Muscle of leg (tissue), 11 donors: ENCODE measurements around the gene SLC52A1. TPM values are rescaled to one million over a fixed set of nuclear protein-coding genes. Genes with fewer than 3 reads are reported as not detected.
A peak's percentile ranks its signal among the peaks of the same experiment; 100 is the strongest.

Experiments used
- DNase-seq: peaks from one replicate; pipeline ENCODE4 v3.0.0; 2013
- H3K27ac ChIP-seq: one replicate; pipeline ENCODE4 v1.5.1; 2013; ENCODE audit warnings: mild to moderate bottlenecking, low read length, control low read depth
- H3K27me3 ChIP-seq: one replicate; pipeline ENCODE4 v1.6.1; 2013; ENCODE audit warnings: low read length; ENCODE audit not compliant: control insufficient read depth, insufficient read depth
- H3K36me3 ChIP-seq: one replicate; pipeline ENCODE4 v1.6.1; 2013; ENCODE audit warnings: low read length; ENCODE audit not compliant: control insufficient read depth, insufficient read depth
- H3K4me1 ChIP-seq: one replicate; pipeline ENCODE4 v1.6.1; 2013; ENCODE audit warnings: low read length; ENCODE audit not compliant: control insufficient read depth, insufficient read depth
- H3K4me3 ChIP-seq: one replicate; pipeline ENCODE4 v1.5.1; 2013; ENCODE audit warnings: low read length, control low read depth
- H3K9me3 ChIP-seq: replicated peaks from 2 replicates; pipeline ENCODE4 v1.6.1; 2013; ENCODE audit warnings: low read depth, low read length; ENCODE audit not compliant: control insufficient read depth
- WGBS: methylation state at CpG from one replicate; pipeline ENCODE4 v1.1.5; 2013; ENCODE audit warnings: missing lambda C conversion rate; ENCODE audit not compliant: insufficient coverage; 5-methylcytosine and 5-hydroxymethylcytosine counted together
- polyA plus RNA-seq, 8 donors: library from polyadenylated mRNA; unstranded; fragments of 120-200 nt; gene quantifications; one replicate each; pipeline versions ENCODE4 v1.2.1 to v1.2.3, GENCODE V29; 2013; ENCODE audit warnings: inconsistent platforms in 1 of 8, low replicate concordance in 1 of 8; ENCODE audit not compliant: insufficient read length in 8 of 8, insufficient read depth in 1 of 8
- total RNA-seq: library from RNA; stranded (reverse); fragments of 120-200 nt; gene quantifications from one replicate; pipeline ENCODE4 v1.2.4, GENCODE V29; 2013

The SLC52A1 gene
- total and polyA plus RNA-seq, 9 donors: 0.04 to 0.31 (median 0.11) TPM; not detected in 1

DNA sequence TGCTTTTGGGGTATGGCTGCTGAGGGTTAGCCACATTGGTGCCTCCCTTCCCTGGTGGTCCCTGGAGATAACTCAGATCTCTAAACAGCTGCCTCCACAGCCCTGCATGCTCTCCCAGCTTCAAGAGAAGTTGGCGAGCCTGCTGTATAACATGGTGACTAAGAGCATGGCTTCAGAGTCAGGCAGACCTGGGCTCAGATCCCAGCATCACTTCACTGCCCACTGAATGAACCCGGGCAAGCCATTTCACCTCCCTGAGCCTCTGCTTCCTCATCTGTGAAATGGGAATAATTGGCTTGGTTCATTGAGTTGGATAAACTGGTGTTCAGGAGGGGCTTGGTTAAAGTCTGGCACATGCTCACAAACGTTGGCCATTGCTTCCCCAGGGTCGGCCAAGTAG, 20.9 kb downstream of the SLC52A1 start:
- H3K4me3 ChIP-seq: no peak overlapping the region
- no peak for DNase-seq
- H3K27ac ChIP-seq: no peak overlapping the region
- H3K4me1 ChIP-seq: no peaks in the 10 kb centered on the region
- H3K36me3 ChIP-seq: peaks cover 71% of the 10 kb centered on the region
- WGBS: 80% methylated on average over 3 of the region's 4 CpGs
- no peaks in the 10 kb centered on the region for H3K27me3 ChIP-seq
- H3K9me3 ChIP-seq: no peaks in the 10 kb centered on the region

DNA sequence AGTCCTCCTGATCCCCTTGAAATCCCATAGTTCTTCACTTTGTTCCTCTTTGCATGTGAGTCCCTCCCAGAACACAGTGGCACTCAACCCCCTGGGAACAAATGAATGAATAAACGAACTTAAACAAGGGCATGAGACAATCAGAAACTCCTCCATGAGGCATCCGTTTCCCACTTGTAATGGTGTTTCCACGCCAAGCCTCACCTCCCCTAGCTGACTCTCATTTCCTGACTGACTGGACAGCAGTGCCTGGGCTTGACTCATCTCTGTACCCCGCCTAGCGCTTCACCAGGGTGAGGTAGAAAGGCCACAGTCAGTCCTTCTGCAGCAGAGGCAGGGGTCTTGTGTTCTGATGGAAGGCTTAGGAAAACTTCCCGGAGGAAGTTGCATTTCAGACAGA, 23.3 kb downstream of the SLC52A1 start:
- Histone ChIP-seq H3K36me3 (peaks cover 76% of the 10 kb centered on the region), H3K27me3 (no peaks in the 10 kb centered on the region), H3K4me1 (no peaks in the 10 kb centered on the region), H3K9me3 (no peaks in the 10 kb centered on the region), H3K27ac (no peak overlapping the region), H3K4me3 (no peak overlapping the region)
- DNase-seq: no peak
- WGBS: 100% methylated on average over 2 of the region's 6 CpGs

DNA sequence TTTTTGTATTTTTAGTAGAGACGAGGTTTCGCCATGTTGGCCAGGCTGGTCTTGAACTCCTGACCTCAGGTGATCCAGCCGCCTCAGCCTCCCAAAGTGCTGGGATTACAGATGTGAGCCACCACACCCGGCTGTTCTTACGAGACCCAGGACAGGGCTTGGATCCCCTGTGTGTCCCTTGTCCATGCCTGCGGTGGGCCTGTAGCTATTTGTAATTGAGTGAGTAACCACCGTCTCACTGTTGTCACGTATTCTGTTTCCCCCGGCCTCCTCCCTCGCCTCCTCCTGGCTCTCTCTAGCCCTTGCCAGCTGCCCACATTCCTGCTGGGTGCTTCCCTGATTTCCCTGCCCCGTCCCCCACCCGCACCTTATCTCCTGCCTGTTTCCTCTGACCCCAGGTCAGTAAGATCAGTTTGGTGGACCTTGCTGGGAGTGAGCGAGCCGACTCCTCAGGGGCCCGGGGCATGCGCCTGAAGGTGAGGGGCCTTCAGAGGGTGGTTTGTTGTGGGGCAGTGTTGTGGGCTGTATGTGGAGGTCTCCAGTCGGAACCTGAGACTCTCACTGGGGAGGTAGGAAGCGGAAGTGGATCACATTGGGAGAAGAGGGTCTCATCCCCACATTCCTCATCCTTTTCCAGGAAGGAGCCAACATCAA, 31.9 kb downstream of the SLC52A1 start:
- H3K36me3 ChIP-seq: peaks cover 69% of the 10 kb centered on the region
- H3K27ac ChIP-seq: no peak overlapping the region
- WGBS: 85% methylated on average over 11 of the region's 18 CpGs
- no peak for DNase-seq
- no peaks in the 10 kb centered on the region for H3K27me3 ChIP-seq
- H3K4me3 ChIP-seq: no peak overlapping the region
- no peaks in the 10 kb centered on the region for H3K9me3 ChIP-seq
- peaks cover 27% of the 10 kb centered on the region for H3K4me1 ChIP-seq

DNA sequence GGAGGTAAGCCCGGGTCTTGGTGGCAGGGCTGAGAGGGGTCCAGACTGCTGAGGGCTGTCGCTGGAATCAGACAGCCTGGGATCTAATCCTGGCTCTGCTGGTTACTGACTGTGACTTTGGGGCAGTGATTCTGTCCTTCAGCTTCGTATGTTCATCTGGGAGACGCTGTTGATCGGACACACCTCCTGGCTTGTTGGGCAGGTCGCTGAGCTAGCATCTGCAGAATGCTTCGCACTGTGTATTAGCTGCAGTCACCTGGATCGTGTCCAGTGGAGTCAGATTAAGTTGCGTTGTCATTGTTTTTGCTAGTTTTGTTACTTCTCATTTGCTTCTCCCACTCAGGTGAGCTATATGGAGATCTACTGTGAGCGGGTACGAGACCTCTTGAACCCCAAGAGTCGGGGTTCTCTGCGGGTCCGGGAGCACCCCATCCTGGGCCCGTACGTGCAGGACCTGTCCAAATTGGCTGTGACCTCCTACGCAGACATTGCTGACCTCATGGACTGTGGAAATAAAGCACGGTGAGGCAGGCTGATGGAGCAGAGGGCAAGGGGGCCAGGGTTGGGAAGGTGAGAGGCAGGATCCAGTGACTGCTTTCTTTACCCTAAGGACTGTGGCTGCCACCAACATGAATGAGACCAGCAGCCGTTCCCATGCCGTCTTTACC, 33.0 kb downstream of the SLC52A1 start:
- Histone ChIP-seq H3K27me3 (no peaks in the 10 kb centered on the region), H3K9me3 (no peaks in the 10 kb centered on the region), H3K27ac (no peak overlapping the region), H3K36me3 (peaks cover 58% of the 10 kb centered on the region), H3K4me1 (peaks cover 27% of the 10 kb centered on the region), H3K4me3 (no peak overlapping the region)
- WGBS: 83% methylated on average over 17 of the region's 20 CpGs
- no peak for DNase-seq

DNA sequence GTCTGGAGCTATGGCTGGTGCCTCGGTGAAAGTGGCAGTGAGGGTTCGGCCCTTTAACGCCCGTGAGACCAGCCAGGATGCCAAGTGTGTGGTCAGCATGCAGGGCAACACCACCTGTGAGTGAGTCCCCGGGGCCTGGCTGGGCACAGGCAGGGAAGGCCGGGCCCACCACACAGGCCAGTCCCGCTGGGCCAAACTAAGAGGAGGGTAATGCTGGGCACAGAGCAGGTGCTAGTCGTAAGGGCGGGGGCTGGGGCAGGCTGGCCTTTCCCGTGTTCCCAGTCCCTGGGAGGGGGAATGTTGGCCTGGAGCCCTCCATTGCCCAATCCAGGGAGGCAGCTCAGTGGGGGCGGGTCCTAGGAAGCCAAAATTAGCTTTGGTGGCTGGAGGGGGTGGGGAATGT, 35.0 kb downstream of the SLC52A1 start:
- H3K9me3 ChIP-seq: no peaks in the 10 kb centered on the region
- no peaks in the 10 kb centered on the region for H3K27me3 ChIP-seq
- H3K4me1 ChIP-seq: peaks cover 35% of the 10 kb centered on the region
- peaks cover 46% of the 10 kb centered on the region for H3K36me3 ChIP-seq
- H3K27ac ChIP-seq: peak overlapping the region; percentile 65
- 73% methylated on average over 11 of the region's 11 CpGs for WGBS
- peak; percentile 74 for DNase-seq
- peak overlapping the region; percentile 85 for H3K4me3 ChIP-seq

DNA sequence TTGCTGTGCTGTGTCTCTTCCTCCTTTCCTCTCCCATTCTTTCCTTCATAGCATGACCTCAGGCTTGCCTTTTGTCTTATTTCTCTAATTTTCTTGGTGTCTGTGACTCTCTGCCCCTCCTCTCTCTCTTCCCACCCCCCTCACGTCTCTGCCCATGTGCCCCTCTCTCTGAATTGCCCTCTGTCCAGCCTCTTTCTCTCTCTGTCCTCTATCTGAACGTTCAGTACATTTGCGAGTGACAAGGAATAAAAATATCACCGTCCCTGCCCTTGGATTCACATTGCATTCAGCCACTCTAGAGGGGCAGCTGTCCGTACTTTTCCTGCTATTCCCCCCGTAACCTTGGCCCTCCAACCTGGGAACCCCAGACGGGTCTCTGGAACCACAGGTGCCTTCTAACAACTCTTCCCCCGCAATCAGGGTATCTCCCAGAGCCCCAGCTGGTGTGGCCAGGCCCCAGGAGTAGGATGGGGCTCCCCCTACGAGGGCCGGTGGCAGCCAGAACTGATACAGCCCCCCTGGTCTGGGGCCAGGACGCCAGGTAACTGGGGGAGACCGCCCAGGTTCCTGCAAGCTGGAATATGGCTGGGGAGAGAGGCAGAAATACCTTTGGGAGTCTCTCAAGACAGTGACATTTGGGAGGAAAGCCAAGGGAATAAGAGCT, 35.7 kb downstream of the SLC52A1 start:
- Histone ChIP-seq H3K36me3 (peaks cover 40% of the 10 kb centered on the region), H3K4me3 (peak overlapping the region; percentile 85), H3K27me3 (no peaks in the 10 kb centered on the region), H3K4me1 (peaks cover 35% of the 10 kb centered on the region), H3K27ac (peak overlapping the region; percentile 65), H3K9me3 (no peaks in the 10 kb centered on the region)
- WGBS: 52% methylated on average over 10 of the region's 12 CpGs
- no peak for DNase-seq

DNA sequence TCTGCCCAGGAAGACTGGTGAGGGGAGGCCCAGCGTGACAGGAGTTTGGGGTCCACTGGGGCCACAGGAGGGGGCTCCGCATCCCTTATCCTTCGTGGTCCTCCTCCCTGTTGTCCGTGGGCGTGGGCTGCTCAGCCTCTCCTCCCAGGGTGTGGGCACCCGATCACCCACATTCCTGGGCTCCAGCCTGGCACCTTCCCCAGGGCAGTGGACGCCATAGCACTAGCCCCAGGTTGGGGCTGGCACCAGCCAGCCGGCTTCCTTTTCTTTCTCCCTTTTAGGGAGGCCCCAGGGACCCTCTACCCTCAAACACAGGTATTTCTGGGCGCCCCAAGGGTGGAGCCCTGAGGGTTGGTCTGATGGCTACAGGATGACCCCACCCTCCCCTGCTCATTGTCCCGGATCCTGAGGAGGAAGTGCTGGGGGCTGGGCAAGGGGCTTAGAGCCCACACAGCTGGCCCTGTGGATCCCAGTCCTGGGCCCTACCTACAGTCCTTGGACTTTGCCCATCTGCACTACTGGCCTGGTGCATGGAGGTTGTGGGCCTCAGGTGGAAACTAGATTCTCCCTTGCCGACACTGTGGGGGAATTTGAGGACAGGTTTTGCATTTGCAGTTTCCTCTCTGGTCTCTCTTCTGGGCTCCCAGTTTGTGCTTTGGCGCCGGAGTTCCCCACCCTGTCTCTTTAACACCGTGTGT, 36.3 kb downstream of the SLC52A1 start:
- peaks cover 35% of the 10 kb centered on the region for H3K4me1 ChIP-seq

DNA sequence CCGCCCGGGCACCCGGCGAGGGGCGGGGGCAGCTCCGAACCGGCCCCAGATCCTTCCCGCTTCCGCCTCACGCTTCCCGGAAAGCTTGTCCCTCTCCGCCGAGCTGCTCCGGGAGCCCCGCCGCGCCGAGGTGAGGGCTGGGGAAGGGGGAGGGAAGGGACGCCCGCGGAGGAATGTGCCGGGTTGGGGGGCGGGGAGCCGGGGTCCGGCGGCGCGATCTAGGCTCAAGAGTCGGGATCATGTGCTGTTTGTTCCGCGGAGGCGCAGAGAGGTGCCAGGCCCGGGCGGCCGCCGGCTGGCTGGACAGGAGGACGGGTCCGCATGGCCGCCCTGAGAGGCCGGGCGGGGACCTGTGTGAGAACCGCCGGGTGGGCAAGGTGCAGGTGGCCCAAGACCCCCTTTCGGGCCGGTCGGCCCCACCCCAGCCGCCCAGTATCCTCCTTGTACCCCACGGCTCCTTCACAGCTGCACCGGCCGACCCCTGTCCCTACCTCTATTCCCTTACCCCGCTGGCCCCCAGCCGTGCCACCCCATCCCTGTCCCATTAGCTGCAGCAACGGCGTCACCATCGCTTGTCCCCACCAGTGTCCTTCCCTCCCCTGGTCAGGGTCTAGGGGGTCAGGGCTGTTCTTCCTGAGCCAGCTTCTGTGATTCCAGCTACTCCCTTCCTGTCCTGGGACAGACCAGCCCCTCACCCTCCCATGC, 37.0 kb downstream of the SLC52A1 start:
- peak overlapping the region; percentile 65 for H3K27ac ChIP-seq
- H3K4me1 ChIP-seq: peaks cover 35% of the 10 kb centered on the region
- peak overlapping the region; percentile 85 for H3K4me3 ChIP-seq
- WGBS: under 1% methylated on average over 54 of the region's 55 CpGs
- no peaks in the 10 kb centered on the region for H3K27me3 ChIP-seq
- peaks cover 26% of the 10 kb centered on the region for H3K36me3 ChIP-seq
- DNase-seq: no peak
- no peaks in the 10 kb centered on the region for H3K9me3 ChIP-seq

More for the DNA sequence above, 36.3 kb downstream of the SLC52A1 start:
- H3K36me3 ChIP-seq: peaks cover 33% of the 10 kb centered on the region
- WGBS: 15% methylated on average over 10 of the region's 14 CpGs
- DNase-seq: no peak
- no peaks in the 10 kb centered on the region for H3K9me3 ChIP-seq
- peak overlapping the region; percentile 65 for H3K27ac ChIP-seq
- peak overlapping the region; percentile 85 for H3K4me3 ChIP-seq
- no peaks in the 10 kb centered on the region for H3K27me3 ChIP-seq

DNA sequence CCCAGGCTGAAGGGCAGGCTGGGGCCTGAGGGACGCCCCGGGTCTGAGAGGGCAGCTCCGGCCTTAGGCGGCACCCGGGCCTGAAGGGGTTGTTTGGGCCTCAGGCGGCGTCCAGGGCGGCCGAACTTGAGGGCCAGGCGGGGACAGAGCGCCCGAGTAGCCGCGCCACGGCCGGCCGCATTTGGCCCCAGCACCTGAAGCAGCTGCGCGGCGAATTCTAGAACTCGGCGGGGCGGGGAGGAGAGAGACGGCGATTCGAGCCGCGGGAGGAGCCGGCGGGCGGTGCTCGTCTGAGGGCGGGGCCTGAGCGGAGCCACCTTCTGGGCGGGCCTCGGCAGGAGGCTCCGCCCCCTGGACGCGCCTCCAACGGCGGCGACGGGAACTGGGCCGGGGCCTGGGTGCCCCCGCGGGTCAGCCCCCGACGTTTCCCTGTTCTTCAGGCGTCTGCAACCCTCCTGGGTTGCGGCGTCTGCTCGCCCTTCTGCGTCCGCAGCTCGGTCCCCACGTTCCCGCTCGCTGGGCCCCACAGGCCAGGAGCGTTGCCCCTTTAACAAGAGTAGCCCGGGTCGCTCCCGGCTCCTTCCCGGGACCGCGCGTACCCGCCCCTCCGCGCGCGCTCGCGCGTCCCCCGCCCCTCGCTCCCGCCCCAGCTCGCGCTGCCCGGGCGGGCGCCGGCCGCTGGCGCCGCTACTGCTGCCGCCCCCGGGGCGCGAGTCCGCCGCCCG, 37.8 kb downstream of the SLC52A1 start, which contains the start of the genes INCA1 and KIF1C:
Gene INCA1, minus strand, starts transcription at position 221 of the 725 bp plus-strand sequence. CDS start 3,085 bp downstream, outside the sequence.
Gene KIF1C, plus strand, starts transcription at position 649 of the 725 bp plus-strand sequence. CDS start 2,297 bp downstream, outside the sequence.
- no peaks in the 10 kb centered on the region for H3K9me3 ChIP-seq
- H3K27me3 ChIP-seq: no peaks in the 10 kb centered on the region
- WGBS: under 1% methylated on average over 93 of the region's 93 CpGs
- H3K4me3 ChIP-seq: peak within 1 kb of the TSS; percentile 85
- peak; percentile 97 for DNase-seq
- H3K4me1 ChIP-seq: peaks cover 35% of the 10 kb centered on the region
- H3K36me3 ChIP-seq: peaks cover 20% of the 10 kb centered on the region
- H3K27ac ChIP-seq: peak within 1 kb of the TSS; percentile 91
